ENCODE results near the gene THBD. TPM values are rescaled to one million over a fixed set of nuclear protein-coding genes. Genes with fewer than 3 reads are reported as not detected.

THBD gene
- total RNA-seq, 4 donors from 2014 or later, result 40.6 to 205 (median 113) TPM

DNA sequence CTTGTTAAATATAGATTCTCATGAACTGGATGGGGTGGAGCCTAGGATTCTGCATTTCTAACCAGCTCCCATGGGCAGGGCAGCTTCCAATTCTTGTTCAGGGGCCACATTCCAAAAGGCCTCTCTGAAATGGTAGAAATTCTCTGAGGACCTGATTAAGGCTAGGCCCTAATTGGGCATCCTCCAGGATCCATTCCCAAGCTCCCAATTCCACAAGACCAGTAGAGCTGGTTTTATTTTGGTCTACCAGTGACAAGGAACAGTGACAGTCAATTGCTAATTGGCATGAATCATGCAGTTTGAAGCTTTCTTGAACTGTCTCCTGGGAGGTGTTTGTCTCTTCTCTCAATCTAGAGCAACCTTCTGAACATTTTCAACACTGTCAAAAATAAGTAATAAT is 3.0 kb downstream of the THBD start:
- no peak for ATAC-seq (ENCODE audit: low FRiP score)
- TF ChIP-seq, protein P1, sequence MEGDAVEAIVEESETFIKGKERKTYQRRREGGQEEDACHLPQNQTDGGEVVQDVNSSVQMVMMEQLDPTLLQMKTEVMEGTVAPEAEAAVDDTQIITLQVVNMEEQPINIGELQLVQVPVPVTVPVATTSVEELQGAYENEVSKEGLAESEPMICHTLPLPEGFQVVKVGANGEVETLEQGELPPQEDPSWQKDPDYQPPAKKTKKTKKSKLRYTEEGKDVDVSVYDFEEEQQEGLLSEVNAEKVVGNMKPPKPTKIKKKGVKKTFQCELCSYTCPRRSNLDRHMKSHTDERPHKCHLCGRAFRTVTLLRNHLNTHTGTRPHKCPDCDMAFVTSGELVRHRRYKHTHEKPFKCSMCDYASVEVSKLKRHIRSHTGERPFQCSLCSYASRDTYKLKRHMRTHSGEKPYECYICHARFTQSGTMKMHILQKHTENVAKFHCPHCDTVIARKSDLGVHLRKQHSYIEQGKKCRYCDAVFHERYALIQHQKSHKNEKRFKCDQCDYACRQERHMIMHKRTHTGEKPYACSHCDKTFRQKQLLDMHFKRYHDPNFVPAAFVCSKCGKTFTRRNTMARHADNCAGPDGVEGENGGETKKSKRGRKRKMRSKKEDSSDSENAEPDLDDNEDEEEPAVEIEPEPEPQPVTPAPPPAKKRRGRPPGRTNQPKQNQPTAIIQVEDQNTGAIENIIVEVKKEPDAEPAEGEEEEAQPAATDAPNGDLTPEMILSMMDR (IDR thresholded peaks at IDR 0.05), result no peak
- DNase-seq (ENCODE audit: low spot score), result no peak

DNA sequence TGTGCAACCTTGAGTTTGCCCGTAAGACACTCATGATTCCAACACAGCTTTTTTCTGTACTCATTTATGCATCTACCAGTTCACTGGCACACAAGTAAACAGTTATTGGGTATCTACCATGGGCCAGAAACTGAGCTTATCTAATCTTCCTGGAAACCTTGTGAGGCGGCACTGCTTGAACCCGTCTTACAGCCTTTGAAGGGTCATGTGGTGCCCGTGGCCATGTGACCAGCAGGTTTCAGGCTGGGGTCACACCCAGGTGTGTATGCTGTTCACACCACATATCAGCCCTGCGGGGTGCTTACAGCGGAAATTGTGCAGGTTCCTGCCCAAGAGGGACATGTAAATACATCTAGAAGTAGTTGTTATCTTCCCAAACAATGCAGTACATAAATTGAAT is 6.1 kb downstream of the THBD start:
- TF ChIP-seq, protein P1 (IDR thresholded peaks at IDR 0.05), result no peak
- DNase-seq (ENCODE audit: low spot score), result no peak
- no peak for ATAC-seq (ENCODE audit: low FRiP score)

DNA sequence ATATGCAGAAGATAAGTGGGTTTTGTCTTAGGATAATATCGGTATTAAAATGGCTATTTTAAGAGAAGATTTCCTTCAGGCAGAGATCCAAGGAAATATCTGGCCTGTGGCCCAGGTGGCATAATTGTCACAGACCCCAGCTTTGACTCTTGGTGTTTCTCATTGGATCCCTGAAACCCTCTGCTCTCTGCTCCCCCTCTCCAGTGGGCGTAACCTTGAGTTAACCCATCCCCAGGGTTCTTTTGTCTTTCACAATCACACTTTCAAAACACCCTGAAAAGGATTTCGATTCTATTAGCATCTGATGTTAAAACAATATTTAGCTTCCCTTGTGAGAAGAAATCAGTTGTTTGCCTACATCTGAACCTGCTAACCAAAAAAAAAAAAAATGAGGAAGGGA is 7.2 kb downstream of the THBD start:
- DNase-seq (ENCODE audit: low spot score), result no peak
- TF ChIP-seq, protein P1 (IDR thresholded peaks at IDR 0.05), result no peak
- ATAC-seq (ENCODE audit: low FRiP score), result no peak

DNA sequence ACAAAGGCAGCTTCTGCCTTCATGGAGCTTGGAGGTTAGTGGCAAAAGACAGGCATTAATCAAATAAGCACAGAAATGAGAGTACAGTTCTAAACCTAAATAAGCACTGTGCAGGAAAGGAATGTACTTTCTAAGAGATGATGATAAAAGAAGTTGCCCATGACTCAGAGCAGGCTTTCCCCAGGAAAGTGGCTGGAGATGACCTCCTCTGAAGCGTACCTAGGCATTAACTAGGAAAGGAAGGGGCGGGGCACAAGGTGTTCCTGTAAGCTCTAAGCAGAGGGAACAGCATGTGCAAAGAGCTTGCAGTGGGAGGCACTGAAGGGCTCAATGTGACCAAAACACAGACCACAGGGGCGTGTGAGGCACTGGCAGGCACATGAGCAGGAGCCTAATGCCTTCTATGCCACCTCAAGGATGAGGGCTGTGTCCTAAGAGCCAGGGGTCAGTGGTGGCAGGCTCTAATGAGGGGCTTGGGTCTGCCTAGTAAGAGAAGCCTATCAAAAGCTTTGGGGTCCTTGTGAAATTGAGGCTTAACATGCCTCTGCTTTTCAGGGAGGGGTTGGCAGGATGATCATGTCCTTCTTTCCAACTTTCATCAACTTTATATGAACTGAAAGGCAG is 9.5 kb downstream of the THBD start:
- TF ChIP-seq, protein P1 (IDR thresholded peaks at IDR 0.05), result no peak
- no peak for DNase-seq (ENCODE audit: low spot score)
- peak; percentile 19 for ATAC-seq (ENCODE audit: low FRiP score)

DNA sequence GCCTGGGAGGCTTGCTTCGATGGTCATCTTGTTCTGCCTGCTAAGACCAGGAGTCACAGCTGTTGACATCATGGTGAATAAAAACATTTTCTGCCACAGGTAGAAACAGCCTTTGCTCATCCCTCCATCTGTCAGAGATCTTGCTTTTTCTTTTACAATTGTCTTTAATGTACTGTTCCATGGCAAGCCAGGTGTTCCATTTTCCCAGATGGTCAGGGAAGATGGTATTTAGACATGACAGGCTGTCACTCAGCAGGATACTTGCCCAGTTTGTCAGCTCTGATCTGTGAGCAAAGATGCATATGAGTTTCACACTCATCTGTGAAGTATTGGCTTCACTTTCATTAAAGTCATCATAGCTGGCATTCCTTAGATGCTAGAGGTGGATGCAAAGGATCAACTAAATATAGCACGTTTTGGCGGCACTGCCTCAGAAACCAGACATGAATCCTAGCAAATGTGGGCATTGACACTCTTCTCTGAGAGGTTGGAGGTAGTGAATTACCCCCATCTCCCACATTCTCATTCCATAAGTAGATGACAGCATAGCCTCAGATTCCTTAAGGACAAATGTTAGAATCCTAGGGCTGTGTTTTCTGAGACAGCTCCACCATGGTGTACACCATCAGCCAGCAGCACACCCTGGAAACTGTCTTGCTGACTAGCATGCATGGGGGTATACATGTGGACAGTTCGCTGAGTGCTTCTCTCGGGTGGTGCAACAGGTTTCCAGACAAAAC is 10.2 kb downstream of the THBD start:
- DNase-seq (ENCODE audit: low spot score) (no peak), ATAC-seq (ENCODE audit: low FRiP score) (no peak)
- TF ChIP-seq, protein P1 (IDR thresholded peaks at IDR 0.05), result no peak

DNA sequence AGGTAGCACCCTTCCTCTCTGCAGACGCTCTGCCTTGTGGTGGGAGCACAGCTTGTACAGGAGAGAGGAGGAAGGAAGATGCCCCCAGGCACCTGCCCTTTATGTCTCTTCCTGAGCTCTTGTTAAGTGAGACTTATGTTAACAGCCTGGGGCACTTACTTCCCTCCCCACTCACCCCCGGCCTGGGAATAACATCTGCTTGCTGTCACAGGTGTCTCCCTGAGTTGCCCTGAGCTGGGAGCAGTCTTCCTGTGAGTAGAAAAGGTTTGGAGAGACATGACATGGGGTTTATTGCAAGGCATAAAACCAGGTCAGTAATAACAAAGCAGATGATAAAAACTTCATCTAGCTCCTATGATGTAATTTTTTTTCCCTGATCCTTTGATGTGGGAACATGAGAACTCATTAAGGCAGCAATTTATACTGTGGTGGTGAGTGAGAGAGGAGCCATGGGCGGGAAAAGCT is 12.4 kb downstream of the THBD start:
- TF ChIP-seq, protein P1 (IDR thresholded peaks at IDR 0.05), result no peak
- DNase-seq (ENCODE audit: low spot score) (no peak), ATAC-seq (ENCODE audit: low FRiP score) (no peak)

DNA sequence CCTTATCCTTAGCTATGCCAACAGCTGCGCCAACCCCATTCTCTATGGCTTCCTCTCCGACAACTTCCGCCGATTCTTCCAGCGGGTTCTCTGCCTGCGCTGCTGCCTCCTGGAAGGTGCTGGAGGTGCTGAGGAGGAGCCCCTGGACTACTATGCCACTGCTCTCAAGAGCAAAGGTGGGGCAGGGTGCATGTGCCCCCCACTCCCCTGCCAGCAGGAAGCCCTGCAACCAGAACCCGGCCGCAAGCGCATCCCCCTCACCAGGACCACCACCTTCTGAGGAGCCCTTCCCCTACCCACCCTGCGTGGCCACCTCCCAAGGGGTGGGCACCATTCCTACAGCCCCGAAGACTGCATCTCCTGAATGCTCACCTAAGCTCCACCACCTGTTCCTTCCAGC is 13.1 kb downstream of the THBD start:
- ATAC-seq (ENCODE audit: low FRiP score) (no peak), DNase-seq (ENCODE audit: low spot score) (no peak)
- TF ChIP-seq, protein P1 (IDR thresholded peaks at IDR 0.05), result no peak

Measured in omental fat pad (tissue), 4 donors.